ENCODE measurements around the gene KIF4A. TPM values are rescaled to one million over a fixed set of nuclear protein-coding genes. Genes with fewer than 3 reads are reported as not detected.

KIF4A gene
- total RNA-seq, 2 experiments from 2014 or later = 29.9 to 40.7 TPM

GRCh38 chrX:70456256-70456655, 166.4 kb downstream of the KIF4A start:
- no peak overlapping the region for H2AFZ ChIP-seq (ENCODE audit: low read length)
- H3K27ac ChIP-seq (ENCODE audit: low read depth, low read length, poor library complexity, severe bottlenecking) = no peak overlapping the region
- peaks cover 8% of the 10 kb centered on the region for H3K4me1 ChIP-seq (ENCODE audit: insufficient read depth, low read length, poor library complexity, severe bottlenecking)
- H4K20me1 ChIP-seq (ENCODE audit: insufficient read depth, low read length) = no peaks in the 10 kb centered on the region
- H3K79me2 ChIP-seq (ENCODE audit: insufficient read depth, low read depth, low read length) = no peaks in the 10 kb centered on the region
- H3K36me3 ChIP-seq (ENCODE audit: insufficient read depth, low read length) = no peaks in the 10 kb centered on the region
- H3K9me2 ChIP-seq (ENCODE audit: insufficient read depth, low read length) = no peaks in the 10 kb centered on the region
- CTCF ChIA-PET (ENCODE audit: unreplicated experiment) = no interaction called here
- no peak overlapping the region for H3K4me3 ChIP-seq (ENCODE audit: low read depth, low read length, poor library complexity, severe bottlenecking)
- DNase-seq (ENCODE audit: low spot score) = no peak
- POLR2A ChIA-PET = no interaction called here
- no peak for TF ChIP-seq EZH2phosphoT487 (IDR thresholded peaks at IDR 0.05; ENCODE audit: borderline replicate concordance, low read depth, low read length)
- no peaks in the 10 kb centered on the region for H3K9me3 ChIP-seq (ENCODE audit: low read length)
- intact Hi-C loops (cut with micrococcal nuclease; ENCODE audit: unreplicated experiment) = no loop called here
- BruUV-seq (replicated peaks) = no TSS peak
- H3K4me2 ChIP-seq (ENCODE audit: low read length) = no peak overlapping the region

- intact Hi-C loops (cut with micrococcal nuclease; ENCODE audit: unreplicated experiment) = no loop called here
- Histone ChIP-seq H4K20me1 (ENCODE audit: insufficient read depth, low read length) (no peaks in the 10 kb centered on the region), H3K27ac (ENCODE audit: low read depth, low read length, poor library complexity, severe bottlenecking) (no peak overlapping the region), H3K79me2 (ENCODE audit: insufficient read depth, low read depth, low read length) (no peaks in the 10 kb centered on the region), H3K4me3 (ENCODE audit: low read depth, low read length, poor library complexity, severe bottlenecking) (no peak overlapping the region), H3K9me2 (ENCODE audit: insufficient read depth, low read length) (no peaks in the 10 kb centered on the region), H3K4me2 (ENCODE audit: low read length) (no peak overlapping the region), H3K36me3 (ENCODE audit: insufficient read depth, low read length) (no peaks in the 10 kb centered on the region), H3K9me3 (ENCODE audit: low read length) (no peaks in the 10 kb centered on the region), H3K4me1 (ENCODE audit: insufficient read depth, low read length, poor library complexity, severe bottlenecking) (no peaks in the 10 kb centered on the region), H2AFZ (ENCODE audit: low read length) (no peak overlapping the region)
- ChIA-PET POLR2A (no interaction called here), CTCF (ENCODE audit: unreplicated experiment) (no interaction called here)
- no TSS peak for BruUV-seq (replicated peaks)
- no peak for DNase-seq (ENCODE audit: low spot score)
- TF ChIP-seq EZH2phosphoT487 (IDR thresholded peaks at IDR 0.05; ENCODE audit: borderline replicate concordance, low read depth, low read length) (no peak), CTCF (conservative IDR thresholded peaks at IDR 0.05; ENCODE audit: low read length) (no peak)
These were observed 171.1 kb downstream of the KIF4A start for GRCh38 chrX:70461026-70461425.

DNA sequence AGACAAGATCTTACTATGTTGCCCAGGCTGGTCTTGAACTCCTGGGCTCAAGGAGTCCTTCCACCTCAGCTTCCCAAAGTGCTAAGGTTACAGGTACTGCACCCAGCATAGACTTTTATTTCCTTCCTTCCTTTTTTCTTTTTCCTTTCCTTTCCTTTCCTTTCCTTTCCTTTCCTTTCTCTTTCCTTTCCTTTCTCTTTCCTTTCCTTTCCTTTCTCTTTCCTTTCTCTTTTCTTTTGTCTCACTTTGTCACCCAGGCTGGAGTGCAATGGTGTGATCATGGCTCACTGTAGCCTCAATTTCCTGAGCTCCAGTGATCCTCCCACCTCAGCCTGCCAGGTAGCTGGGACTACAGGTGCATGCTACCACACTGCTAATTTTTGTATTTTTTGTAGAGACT, 174.1 kb downstream of the KIF4A start:
- H3K79me2 ChIP-seq (ENCODE audit: insufficient read depth, low read depth, low read length) = no peaks in the 10 kb centered on the region
- H3K4me1 ChIP-seq (ENCODE audit: insufficient read depth, low read length, poor library complexity, severe bottlenecking) = no peaks in the 10 kb centered on the region
- ChIA-PET POLR2A (no interaction called here), CTCF (ENCODE audit: unreplicated experiment) (no interaction called here)
- no peak for DNase-seq (ENCODE audit: low spot score)
- no peaks in the 10 kb centered on the region for H3K9me3 ChIP-seq (ENCODE audit: low read length)
- intact Hi-C loops (cut with micrococcal nuclease; ENCODE audit: unreplicated experiment) = no loop called here
- H3K27ac ChIP-seq (ENCODE audit: low read depth, low read length, poor library complexity, severe bottlenecking) = no peak overlapping the region
- H3K4me3 ChIP-seq (ENCODE audit: low read depth, low read length, poor library complexity, severe bottlenecking) = no peak overlapping the region
- no peaks in the 10 kb centered on the region for H3K9me2 ChIP-seq (ENCODE audit: insufficient read depth, low read length)
- no peaks in the 10 kb centered on the region for H4K20me1 ChIP-seq (ENCODE audit: insufficient read depth, low read length)
- BruUV-seq (replicated peaks) = no TSS peak
- no peak for TF ChIP-seq EZH2phosphoT487 (IDR thresholded peaks at IDR 0.05; ENCODE audit: borderline replicate concordance, low read depth, low read length)
- TF ChIP-seq CTCF (conservative IDR thresholded peaks at IDR 0.05; ENCODE audit: low read length) = no peak
- no peak overlapping the region for H2AFZ ChIP-seq (ENCODE audit: low read length)
- no peak overlapping the region for H3K4me2 ChIP-seq (ENCODE audit: low read length)
- H3K36me3 ChIP-seq (ENCODE audit: insufficient read depth, low read length) = no peaks in the 10 kb centered on the region

Measured in OCI-LY7 (cell line).